Right atrium auricular region (tissue), 2 donors: ENCODE results near the gene TNKS1BP1. TPM values are rescaled to one million over a fixed set of nuclear protein-coding genes. Genes with fewer than 3 reads are reported as not detected.

Source experiments
- DNase-seq: peaks from one replicate; pipeline ENCODE4 v3.0.0-alpha.2; 2019; ENCODE audit warnings: low spot score
- H3K27ac ChIP-seq, 2 donors: fragments of 200-600 bp; sonication (generic); 1 replicate in 1 of 2; 2 replicates in 1 of 2; pipeline ENCODE4 v1.5.1; 2016 to 2019
- H3K27me3 ChIP-seq, 2 donors: fragments of 200-600 bp; sonication (generic); one replicate each; pipeline versions ENCODE4 v1.5.1 to v1.6.0; 2017 to 2019
- H3K36me3 ChIP-seq: fragments of 200-600 bp; sonication (generic); one replicate; pipeline ENCODE4 v1.5.1; 2016
- H3K4me1 ChIP-seq, 2 donors: fragments of 200-600 bp; sonication (generic); one replicate each; pipeline versions ENCODE4 v1.5.1 to v1.6.0; 2017 to 2019
- H3K4me3 ChIP-seq, 2 donors: fragments of 200-600 bp; sonication (generic); 1 replicate in 1 of 2; 2 replicates in 1 of 2; pipeline ENCODE4 v1.5.1; 2017 to 2019; ENCODE audit warnings: mild to moderate bottlenecking in 1 of 2, moderate library complexity in 1 of 2
- H3K9me3 ChIP-seq, 2 donors: fragments of 200-600 bp; sonication (generic); one replicate each; pipeline ENCODE4 v1.5.1; 2019
- CTCF ChIP-seq, 2 donors: fragments of 200-600 bp; sonication (generic); IDR thresholded peaks; one replicate each; pipeline ENCODE4 v1.5.1; 2019; ENCODE audit warnings: antibody characterized with exemption in 2 of 2
- total RNA-seq, 2 donors: library from RNA; depleted of rRNA; stranded (reverse); fragments of >200 nt; gene quantifications; one replicate each; pipeline ENCODE4 v1.1.0, GENCODE V29; 2016

The TNKS1BP1 gene
- total RNA-seq, 2 donors from 2014 or later, result 26.8 to 52.5 TPM

- DNase-seq, result no peak
- no peaks in the 10 kb centered on the region for H3K4me1 ChIP-seq
- H3K9me3 ChIP-seq, result peaks cover 0 to 11% of the 10 kb centered on the region in 2 donors
- no peaks in the 10 kb centered on the region for H3K27me3 ChIP-seq
- H3K36me3 ChIP-seq, result no peaks in the 10 kb centered on the region
- no peak overlapping the region for H3K27ac ChIP-seq
- no peak for TF ChIP-seq CTCF (IDR thresholded peaks at IDR 0.05)
- no peak overlapping the region for H3K4me3 ChIP-seq
Observed at GRCh38 chr11:57263351-57263750, 61.4 kb downstream of the TNKS1BP1 start.

- no peak for TF ChIP-seq CTCF (IDR thresholded peaks at IDR 0.05)
Observed at GRCh38 chr11:57262157-57262556, 62.6 kb downstream of the TNKS1BP1 start.

GRCh38 chr11:57260937-57261783 lies 63.6 kb downstream of the TNKS1BP1 start:
- H3K4me1 ChIP-seq, result no peaks in the 10 kb centered on the region
- TF ChIP-seq CTCF (IDR thresholded peaks at IDR 0.05), result no peak
- no peak for DNase-seq
- no peaks in the 10 kb centered on the region for H3K36me3 ChIP-seq
- H3K27ac ChIP-seq, result no peak overlapping the region
- no peak overlapping the region for H3K4me3 ChIP-seq
- H3K9me3 ChIP-seq, result peaks cover 0 to 19% of the 10 kb centered on the region in 2 donors
- no peaks in the 10 kb centered on the region for H3K27me3 ChIP-seq

More at GRCh38 chr11:57262157-57262556, 62.6 kb downstream of the TNKS1BP1 start:
- Histone ChIP-seq H3K4me1 (no peaks in the 10 kb centered on the region), H3K27ac (no peak overlapping the region), H3K9me3 (peaks cover 0 to 13% of the 10 kb centered on the region in 2 donors), H3K36me3 (no peaks in the 10 kb centered on the region), H3K4me3 (no peak overlapping the region), H3K27me3 (no peaks in the 10 kb centered on the region)
- no peak for DNase-seq

- no peak overlapping the region for H3K27ac ChIP-seq
- peaks cover 0 to 18% of the 10 kb centered on the region in 2 donors for H3K9me3 ChIP-seq
- H3K27me3 ChIP-seq, result no peaks in the 10 kb centered on the region
- peaks cover 0 to 8% of the 10 kb centered on the region in 2 donors for H3K4me1 ChIP-seq
- H3K36me3 ChIP-seq, result no peaks in the 10 kb centered on the region
- TF ChIP-seq CTCF (IDR thresholded peaks at IDR 0.05), result no peak
- DNase-seq, result no peak
- no peak overlapping the region for H3K4me3 ChIP-seq
Observed at GRCh38 chr11:57256119-57256518, 68.6 kb downstream of the TNKS1BP1 start.

GRCh38 chr11:57255618-57256017 lies 69.1 kb downstream of the TNKS1BP1 start:
- TF ChIP-seq CTCF (IDR thresholded peaks at IDR 0.05), result no peak
- no peak for DNase-seq
- H3K4me3 ChIP-seq, result no peak overlapping the region
- no peaks in the 10 kb centered on the region for H3K27me3 ChIP-seq
- H3K9me3 ChIP-seq, result peaks cover 0 to 18% of the 10 kb centered on the region in 2 donors
- no peak overlapping the region for H3K27ac ChIP-seq
- peaks cover 0 to 8% of the 10 kb centered on the region in 2 donors for H3K4me1 ChIP-seq
- H3K36me3 ChIP-seq, result no peaks in the 10 kb centered on the region
